ENCODE data around the gene MCTP2.

MCTP2 gene, protein sequence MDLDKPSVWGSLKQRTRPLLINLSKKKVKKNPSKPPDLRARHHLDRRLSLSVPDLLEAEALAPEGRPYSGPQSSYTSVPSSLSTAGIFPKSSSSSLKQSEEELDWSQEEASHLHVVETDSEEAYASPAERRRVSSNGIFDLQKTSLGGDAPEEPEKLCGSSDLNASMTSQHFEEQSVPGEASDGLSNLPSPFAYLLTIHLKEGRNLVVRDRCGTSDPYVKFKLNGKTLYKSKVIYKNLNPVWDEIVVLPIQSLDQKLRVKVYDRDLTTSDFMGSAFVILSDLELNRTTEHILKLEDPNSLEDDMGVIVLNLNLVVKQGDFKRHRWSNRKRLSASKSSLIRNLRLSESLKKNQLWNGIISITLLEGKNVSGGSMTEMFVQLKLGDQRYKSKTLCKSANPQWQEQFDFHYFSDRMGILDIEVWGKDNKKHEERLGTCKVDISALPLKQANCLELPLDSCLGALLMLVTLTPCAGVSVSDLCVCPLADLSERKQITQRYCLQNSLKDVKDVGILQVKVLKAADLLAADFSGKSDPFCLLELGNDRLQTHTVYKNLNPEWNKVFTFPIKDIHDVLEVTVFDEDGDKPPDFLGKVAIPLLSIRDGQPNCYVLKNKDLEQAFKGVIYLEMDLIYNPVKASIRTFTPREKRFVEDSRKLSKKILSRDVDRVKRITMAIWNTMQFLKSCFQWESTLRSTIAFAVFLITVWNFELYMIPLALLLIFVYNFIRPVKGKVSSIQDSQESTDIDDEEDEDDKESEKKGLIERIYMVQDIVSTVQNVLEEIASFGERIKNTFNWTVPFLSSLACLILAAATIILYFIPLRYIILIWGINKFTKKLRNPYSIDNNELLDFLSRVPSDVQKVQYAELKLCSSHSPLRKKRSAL

DNA sequence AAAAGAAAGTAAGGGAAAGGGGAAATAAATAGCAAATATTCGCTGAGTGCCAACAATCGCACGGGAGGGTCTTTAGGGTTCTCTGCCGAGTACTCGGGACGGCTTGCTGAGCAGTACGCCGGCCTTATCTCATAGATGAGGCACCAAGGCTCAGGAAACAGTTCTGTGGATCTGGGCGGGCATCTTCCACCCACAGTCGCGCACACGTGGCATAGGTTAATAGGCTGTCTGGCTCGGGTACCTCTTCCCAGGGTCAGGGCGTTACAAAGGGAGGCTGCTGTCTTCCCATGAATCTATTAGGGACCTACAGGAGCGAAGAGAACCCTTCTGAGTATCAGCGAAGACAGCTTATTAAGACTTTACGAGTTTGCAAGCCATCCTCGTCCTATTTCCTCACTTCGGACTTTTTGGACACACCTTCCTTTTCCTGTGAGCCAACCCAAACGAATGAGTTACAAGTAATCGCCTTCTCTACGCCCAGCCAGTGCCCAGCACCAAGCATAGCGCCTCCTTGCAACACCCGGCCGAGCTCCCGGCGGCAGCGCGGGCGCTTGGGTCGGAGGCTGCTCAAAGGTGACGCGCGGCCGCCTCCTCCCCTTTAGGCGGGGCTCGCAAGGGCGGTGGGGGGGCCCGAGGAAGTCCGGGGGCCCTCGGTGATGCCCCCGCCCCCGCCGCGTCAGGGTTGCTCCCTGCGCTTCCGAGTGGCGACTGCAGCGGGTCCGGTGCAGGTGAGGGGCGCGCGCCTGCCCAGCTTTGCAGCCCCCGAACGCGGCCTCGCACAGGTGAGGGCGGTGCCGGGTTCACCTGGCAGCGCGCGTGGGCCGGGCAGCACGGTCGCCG lies at the start of gene MCTP2:
TSS of gene MCTP2 (plus strand) at position 679 of the 840 bp plus-strand sequence. CDS start 66,705 bp downstream, outside the sequence.
- peaks cover 41 to 73% of the 10 kb centered on the region in 2 donors for H3K4me1 Mint-ChIP-seq
- DNase-seq, result peak; percentile 82
- no peaks in the 10 kb centered on the region for H3K9me3 Mint-ChIP-seq
- ATAC-seq (replicated peaks), result peak; percentile 84 to 88
- no peaks in the 10 kb centered on the region for H3K27me3 Mint-ChIP-seq
- peaks cover 0 to 2% of the 10 kb centered on the region in 2 donors for H3K36me3 Mint-ChIP-seq
- H3K27ac Mint-ChIP-seq, result peak within 1 kb of the TSS; percentile 98
- H3K4me3 Mint-ChIP-seq, result peak within 1 kb of the TSS; percentile 91 to 94

DNA sequence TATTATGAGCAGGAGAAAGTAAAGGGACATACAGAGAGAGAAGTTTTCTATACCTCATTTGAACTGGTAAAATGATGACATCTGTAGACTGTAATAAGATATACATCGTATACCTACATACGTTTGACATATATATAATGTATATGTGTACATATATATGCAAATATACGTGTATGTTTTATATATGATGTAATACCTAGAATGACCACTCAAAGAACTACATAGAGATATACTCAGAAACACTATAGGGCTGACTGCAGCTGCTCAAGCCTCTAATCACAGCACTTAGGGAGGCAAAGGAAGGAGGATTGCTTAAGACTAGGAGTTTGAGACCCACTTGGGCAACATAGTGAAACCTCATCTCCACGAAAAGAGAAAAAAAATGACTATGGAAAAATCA lies 48.5 kb upstream of the MCTP2 start:
- H3K27ac Mint-ChIP-seq, result no peak overlapping the region
- no peak for ATAC-seq (replicated peaks)
- peaks cover 2 to 4% of the 10 kb centered on the region in 2 donors for H3K9me3 Mint-ChIP-seq
- H3K4me1 Mint-ChIP-seq, result no peaks in the 10 kb centered on the region
- no peak overlapping the region for H3K4me3 Mint-ChIP-seq
- H3K36me3 Mint-ChIP-seq, result peaks cover under 1 to 3% of the 10 kb centered on the region in 2 donors
- DNase-seq, result no peak
- H3K27me3 Mint-ChIP-seq, result peaks cover 0 to 8% of the 10 kb centered on the region in 2 donors

DNA sequence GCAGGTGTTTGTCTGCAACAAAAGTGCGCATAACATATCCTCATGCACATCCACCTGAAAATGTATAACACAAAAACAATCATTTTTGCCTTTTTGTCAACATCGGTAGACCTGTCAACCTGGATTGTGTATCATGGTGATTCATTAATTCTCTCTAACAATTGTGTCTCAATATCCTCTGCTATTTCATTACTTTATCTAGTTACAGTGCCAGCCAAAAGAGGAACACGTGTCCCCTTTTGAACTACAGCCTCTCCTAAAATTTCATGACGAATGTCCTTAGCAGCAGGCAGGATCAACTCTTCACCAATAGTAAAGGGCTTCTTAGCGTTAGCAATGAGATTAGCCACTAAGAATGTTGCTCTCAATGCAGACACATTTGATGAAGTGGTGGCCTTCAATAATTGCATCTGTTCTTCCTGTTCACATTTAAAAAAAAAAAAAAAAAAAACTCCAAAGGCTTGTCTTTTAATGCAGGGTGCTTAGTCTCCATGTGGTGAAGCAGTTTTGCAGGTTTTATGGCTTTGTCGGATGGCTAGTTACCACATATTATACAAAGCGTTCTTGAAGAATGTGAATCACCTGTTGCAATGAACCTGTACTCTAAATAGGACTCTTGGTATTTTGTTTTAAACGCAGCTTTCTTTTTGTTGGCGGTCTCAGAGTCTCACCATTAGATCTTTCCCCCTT lies 45.7 kb upstream of the MCTP2 start:
- Mint-ChIP-seq H3K36me3 (peaks cover 0 to 3% of the 10 kb centered on the region in 2 donors), H3K4me1 (no peaks in the 10 kb centered on the region), H3K27ac (no peak overlapping the region), H3K9me3 (peaks cover 1 to 4% of the 10 kb centered on the region in 2 donors), H3K4me3 (no peak overlapping the region), H3K27me3 (peaks cover 0 to 7% of the 10 kb centered on the region in 2 donors)
- ATAC-seq (replicated peaks) (no peak), DNase-seq (no peak)

DNA sequence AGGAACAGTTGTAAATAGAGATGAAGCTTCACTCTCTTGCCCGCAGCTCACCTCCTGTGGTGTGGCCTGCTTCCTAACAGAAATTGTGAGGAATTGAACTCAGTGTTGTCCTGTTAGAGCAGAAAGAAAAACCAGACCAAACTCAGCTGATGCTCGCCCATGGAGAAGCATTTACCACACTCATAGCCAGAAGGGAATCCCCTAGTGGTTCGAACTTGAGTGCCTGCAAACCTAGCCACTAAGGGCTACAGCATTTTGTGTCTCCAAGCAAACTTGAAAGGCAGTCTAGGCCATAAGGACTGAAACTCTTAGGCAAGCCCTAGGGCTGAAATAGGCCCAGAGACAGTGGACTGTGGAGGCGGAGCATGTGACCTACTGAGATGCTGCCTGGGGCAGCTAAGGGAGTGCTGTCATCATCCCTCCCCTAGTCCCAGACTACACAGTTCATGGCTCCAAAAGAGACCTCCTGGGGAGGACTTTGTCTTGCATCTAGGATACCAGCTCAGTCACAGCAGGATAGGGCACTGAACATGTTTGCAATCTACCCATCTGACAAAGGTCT lies 44.5 kb upstream of the MCTP2 start:
- ATAC-seq (replicated peaks) (peak in 1 of 2 donors; percentile 25), DNase-seq (no peak)
- Mint-ChIP-seq H3K36me3 (peaks cover 0 to 3% of the 10 kb centered on the region in 2 donors), H3K4me3 (no peak overlapping the region), H3K27me3 (peaks cover 0 to 7% of the 10 kb centered on the region in 2 donors), H3K9me3 (peaks cover 1 to 4% of the 10 kb centered on the region in 2 donors), H3K4me1 (no peaks in the 10 kb centered on the region), H3K27ac (no peak overlapping the region)

DNA sequence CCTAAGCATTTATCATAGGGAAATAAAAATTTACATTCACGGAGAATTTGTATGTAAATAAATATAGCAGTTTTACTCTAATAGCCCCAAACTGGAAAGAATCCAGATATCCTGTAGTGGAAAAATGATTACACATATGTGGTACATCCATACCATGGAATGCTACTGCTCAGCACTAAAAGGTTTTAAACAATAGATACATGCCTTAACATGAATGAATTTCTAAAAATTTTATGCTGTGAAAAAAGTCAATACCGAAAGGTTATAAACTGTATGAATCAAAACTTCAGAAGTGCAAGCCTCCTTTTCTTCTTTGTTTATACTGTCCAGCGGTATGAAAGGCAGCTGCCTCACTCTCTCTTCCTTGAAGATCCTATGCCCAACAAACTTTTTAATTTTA lies 37.5 kb upstream of the MCTP2 start:
- Mint-ChIP-seq H3K4me1 (no peaks in the 10 kb centered on the region), H3K36me3 (no peaks in the 10 kb centered on the region), H3K27ac (no peak overlapping the region), H3K4me3 (no peak overlapping the region), H3K27me3 (no peaks in the 10 kb centered on the region), H3K9me3 (no peaks in the 10 kb centered on the region)
- no peak for DNase-seq
- ATAC-seq (replicated peaks), result no peak

DNA sequence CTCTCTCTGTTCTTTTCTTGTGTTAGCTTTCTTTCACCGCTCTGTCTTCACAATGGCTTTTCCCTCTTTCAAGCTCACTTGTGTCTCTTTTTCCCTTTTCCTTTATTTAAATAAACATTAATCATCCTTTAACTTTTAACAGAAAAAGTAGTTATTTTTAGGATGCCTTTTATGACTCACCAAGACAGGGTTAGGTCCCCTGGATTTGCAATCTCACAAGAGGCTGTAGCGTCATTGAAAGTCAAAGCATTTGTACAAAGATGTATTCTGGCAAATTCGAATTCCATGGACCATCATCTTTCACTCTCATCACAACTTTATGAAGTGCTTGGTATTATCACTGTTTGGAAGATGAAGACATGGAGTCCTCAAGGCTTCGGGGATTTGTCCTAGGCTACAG lies 34.8 kb upstream of the MCTP2 start:
- H3K36me3 Mint-ChIP-seq, result no peaks in the 10 kb centered on the region
- H3K27ac Mint-ChIP-seq, result no peak overlapping the region
- no peaks in the 10 kb centered on the region for H3K4me1 Mint-ChIP-seq
- ATAC-seq (replicated peaks), result no peak
- H3K9me3 Mint-ChIP-seq, result no peaks in the 10 kb centered on the region
- DNase-seq, result no peak
- H3K4me3 Mint-ChIP-seq, result no peak overlapping the region
- H3K27me3 Mint-ChIP-seq, result no peaks in the 10 kb centered on the region

DNA sequence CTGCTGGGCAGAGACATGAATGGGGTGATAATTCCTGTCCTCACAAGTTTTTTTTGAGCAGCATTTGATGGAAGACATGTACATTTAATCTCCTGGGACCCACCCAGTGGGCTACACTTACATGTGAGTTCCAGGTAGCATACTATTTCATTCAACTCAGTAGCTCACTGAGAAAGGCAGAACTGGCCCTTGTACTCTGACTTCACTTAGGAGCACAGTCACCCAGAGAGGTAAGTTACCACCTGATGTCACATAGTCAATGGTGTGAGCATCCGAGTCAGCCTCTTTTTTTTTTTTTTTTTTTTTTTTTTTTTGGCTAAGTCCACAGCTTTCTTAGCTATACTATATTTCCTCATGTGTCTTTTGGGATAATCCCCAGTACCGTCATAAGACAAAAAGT lies 32.7 kb upstream of the MCTP2 start:
- Mint-ChIP-seq H3K27me3 (no peaks in the 10 kb centered on the region), H3K4me1 (no peaks in the 10 kb centered on the region), H3K4me3 (no peak overlapping the region), H3K9me3 (no peaks in the 10 kb centered on the region), H3K27ac (no peak overlapping the region), H3K36me3 (no peaks in the 10 kb centered on the region)
- ATAC-seq (replicated peaks), result no peak
- no peak for DNase-seq

DNA sequence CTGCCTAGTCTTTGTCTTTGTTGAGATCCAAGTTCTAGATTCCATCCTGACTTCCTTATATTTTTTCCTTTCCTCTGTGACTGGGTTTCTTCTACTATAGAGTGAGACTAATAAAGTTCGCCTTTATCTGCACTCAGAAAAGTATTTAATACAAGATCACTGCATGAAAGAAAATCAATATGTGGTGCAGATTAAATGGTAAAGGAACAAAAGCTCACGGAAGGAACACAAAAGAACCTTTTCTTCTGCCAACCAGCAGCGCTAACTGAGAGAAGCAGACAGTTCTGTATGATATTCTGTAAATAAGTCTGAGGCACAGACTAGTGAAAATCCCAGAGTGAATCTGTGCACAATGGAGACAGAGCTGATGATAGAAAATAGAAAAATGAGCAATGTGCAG lies 31.6 kb upstream of the MCTP2 start:
- H3K27ac Mint-ChIP-seq, result no peak overlapping the region
- no peaks in the 10 kb centered on the region for H3K36me3 Mint-ChIP-seq
- H3K4me3 Mint-ChIP-seq, result no peak overlapping the region
- no peaks in the 10 kb centered on the region for H3K27me3 Mint-ChIP-seq
- no peak for ATAC-seq (replicated peaks)
- no peaks in the 10 kb centered on the region for H3K4me1 Mint-ChIP-seq
- no peak for DNase-seq
- H3K9me3 Mint-ChIP-seq, result no peaks in the 10 kb centered on the region

DNA sequence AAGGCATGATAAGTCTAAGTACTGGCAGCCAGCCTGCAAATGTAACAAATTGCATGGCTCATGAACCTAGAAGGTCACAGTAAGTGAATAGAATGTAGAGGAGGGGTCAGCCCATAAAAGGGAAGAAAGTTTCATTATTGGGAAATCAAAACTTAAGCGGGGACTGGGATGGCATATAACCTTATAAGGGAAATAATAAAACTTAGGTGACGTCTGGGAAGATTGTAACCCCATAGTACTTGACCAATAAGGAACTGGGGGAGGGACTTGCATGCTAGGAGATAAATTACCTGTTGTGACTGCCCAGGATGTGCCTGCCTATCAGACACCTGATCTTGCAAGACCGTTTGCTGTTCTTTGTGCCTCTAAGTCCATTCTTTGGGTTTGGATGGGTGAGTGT lies 28.1 kb upstream of the MCTP2 start:
- no peak overlapping the region for H3K27ac Mint-ChIP-seq
- H3K4me1 Mint-ChIP-seq, result peaks cover 0 to 19% of the 10 kb centered on the region in 2 donors
- no peak overlapping the region for H3K4me3 Mint-ChIP-seq
- no peak for ATAC-seq (replicated peaks)
- H3K27me3 Mint-ChIP-seq, result no peaks in the 10 kb centered on the region
- no peaks in the 10 kb centered on the region for H3K36me3 Mint-ChIP-seq
- DNase-seq, result no peak
- H3K9me3 Mint-ChIP-seq, result no peaks in the 10 kb centered on the region

DNA sequence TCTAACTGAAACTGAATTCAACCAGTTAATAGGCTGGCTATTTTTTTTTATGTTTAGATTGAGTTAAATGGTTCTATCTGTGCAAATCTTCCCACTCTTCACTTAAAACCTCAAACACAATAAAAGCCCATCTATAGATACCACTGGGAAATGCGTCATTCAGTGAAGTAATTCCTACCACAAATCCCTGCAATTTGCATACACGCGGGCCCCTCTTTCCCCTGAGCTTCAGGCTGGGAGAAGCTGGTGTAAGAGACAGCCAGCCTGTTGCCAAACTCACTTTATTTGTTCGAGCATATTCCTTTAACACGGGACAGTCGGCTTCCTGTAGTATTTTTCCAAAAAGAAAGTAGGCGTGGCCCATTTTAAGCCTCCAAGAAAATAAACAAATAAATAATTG lies 26.0 kb upstream of the MCTP2 start:
- Mint-ChIP-seq H3K27me3 (no peaks in the 10 kb centered on the region), H3K27ac (no peak overlapping the region), H3K4me3 (peak overlapping the region in 1 of 2 donors; percentile 62), H3K36me3 (no peaks in the 10 kb centered on the region), H3K4me1 (peaks cover 0 to 19% of the 10 kb centered on the region in 2 donors), H3K9me3 (no peaks in the 10 kb centered on the region)
- no peak for DNase-seq
- ATAC-seq (replicated peaks), result no peak

DNA sequence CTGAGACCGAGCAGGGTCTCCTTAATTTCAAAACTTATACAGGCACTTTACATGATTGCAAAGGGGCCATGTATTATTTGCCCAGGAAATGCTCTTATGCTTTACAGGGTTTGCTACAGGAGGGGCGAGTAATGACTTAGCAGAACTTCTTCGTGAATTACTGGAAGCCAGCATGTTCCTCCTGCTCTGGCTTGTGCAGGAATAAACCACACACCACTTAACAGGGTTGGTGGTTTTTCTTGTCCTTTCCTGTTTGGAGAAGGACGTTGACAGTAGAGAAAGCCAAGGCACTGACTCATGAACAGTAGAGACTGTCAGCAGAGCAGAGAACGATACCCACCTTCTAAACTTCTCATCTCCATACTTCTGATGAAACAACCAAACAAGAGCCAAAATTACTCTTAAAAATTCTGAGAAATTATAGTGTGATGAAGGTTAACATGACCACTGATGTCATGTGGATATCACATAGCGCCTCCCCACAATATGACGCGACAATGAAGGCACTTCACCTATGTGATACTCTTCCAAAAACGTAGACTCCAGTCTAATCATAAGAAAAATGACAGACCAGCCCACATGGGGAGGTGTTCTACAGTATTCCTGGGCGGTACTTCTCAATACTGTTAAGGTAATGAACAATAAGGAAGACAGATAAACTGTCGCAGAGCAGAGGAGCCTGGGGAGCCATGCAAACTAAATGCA lies 24.7 kb upstream of the MCTP2 start:
- Mint-ChIP-seq H3K36me3 (no peaks in the 10 kb centered on the region), H3K4me1 (peaks cover 0 to 19% of the 10 kb centered on the region in 2 donors), H3K9me3 (no peaks in the 10 kb centered on the region), H3K4me3 (peak overlapping the region; percentile 1 to 62), H3K27me3 (peaks cover 0 to 7% of the 10 kb centered on the region in 2 donors), H3K27ac (no peak overlapping the region)
- DNase-seq (no peak), ATAC-seq (replicated peaks) (peak; percentile 80)

DNA sequence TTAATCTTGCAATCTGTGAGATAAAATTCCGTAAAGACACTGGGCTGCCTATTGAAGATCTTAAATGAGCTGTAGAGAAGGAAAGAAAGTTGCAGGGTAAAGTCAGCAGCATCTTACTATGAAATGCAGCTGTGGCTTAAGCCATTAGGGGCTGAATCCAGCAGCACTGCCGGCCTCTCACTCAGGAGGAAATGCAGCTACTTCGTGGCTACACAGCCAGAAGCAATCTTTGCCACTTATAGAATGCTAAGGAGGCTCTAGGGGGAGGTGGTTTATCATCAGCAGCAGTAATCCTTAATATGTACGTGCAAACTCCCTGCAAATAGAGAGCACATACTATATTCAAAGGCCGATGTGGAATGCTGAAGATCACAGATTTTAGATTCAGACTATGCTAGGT lies 19.1 kb upstream of the MCTP2 start:
- peaks cover 0 to 3% of the 10 kb centered on the region in 2 donors for H3K4me1 Mint-ChIP-seq
- no peak for ATAC-seq (replicated peaks)

DNA sequence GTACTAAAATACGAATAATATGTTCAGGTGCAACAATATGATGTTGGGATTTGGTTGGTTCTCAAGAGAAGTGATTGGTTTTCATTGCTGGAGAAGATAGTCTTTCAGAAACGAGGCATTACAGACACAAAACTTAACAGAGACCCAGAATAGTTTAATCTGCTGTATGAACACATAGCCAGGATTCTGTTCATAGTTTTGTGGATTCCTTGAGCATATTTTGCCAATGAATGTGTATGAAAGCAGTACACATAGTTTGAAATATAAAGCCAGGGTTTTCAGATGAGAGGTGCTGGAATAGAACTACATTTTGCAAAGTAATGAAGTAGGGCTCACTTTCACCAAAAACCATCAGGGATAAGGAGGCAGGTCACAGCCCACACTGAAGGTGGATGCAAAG lies 5.7 kb upstream of the MCTP2 start:
- H3K9me3 Mint-ChIP-seq, result peaks cover 3 to 4% of the 10 kb centered on the region in 2 donors
- no peak overlapping the region for H3K4me3 Mint-ChIP-seq
- no peaks in the 10 kb centered on the region for H3K27me3 Mint-ChIP-seq
- no peak overlapping the region for H3K27ac Mint-ChIP-seq
- peaks cover 15 to 28% of the 10 kb centered on the region in 2 donors for H3K4me1 Mint-ChIP-seq
- H3K36me3 Mint-ChIP-seq, result peaks cover 3% of the 10 kb centered on the region in 2 donors
- ATAC-seq (replicated peaks) (no peak), DNase-seq (no peak)

More for the DNA sequence above, 19.1 kb upstream of the MCTP2 start:
- no peak for DNase-seq
- Mint-ChIP-seq H3K9me3 (no peaks in the 10 kb centered on the region), H3K4me3 (no peak overlapping the region), H3K36me3 (no peaks in the 10 kb centered on the region), H3K27ac (no peak overlapping the region), H3K27me3 (peaks cover 7% of the 10 kb centered on the region in 2 donors)
